ENCODE results near the gene FBXL12.

GRCh38 chr19:9861503-9861902, 42.6 kb upstream of the FBXL12 start:
- TF ChIP-seq POLR2A (IDR thresholded peaks at IDR 0.05; ENCODE audit: low read length): no peak
- TF ChIP-seq GATA1 (IDR thresholded peaks at IDR 0.05; ENCODE audit: low read depth, low read length): no peak

All from erythroblast (primary cell).